Peyer's patch (tissue), 4 donors: Measurements from ENCODE around the gene IRAK2.

Experiments
- POLR2A ChIP-seq, 2 donors: fragments of 450-650 bp; IDR thresholded peaks; one replicate each; pipeline ENCODE4 v1.5.1; 2017; ENCODE audit warnings: antibody characterized with exemption in 2 of 2, mild to moderate bottlenecking in 2 of 2, moderate library complexity in 2 of 2
- TF ChIP-seq, protein P1 (sequence below), 6 experiments: fragments of 450-650 bp in 4 of 6; fragments of 200-600 bp in 2 of 6; sonication (generic) in 1 of 6; IDR thresholded peaks; one replicate each; pipeline ENCODE4 v1.5.1; 2017 to 2019; ENCODE audit warnings: antibody characterized with exemption in 6 of 6, mild to moderate bottlenecking in 3 of 6, moderate library complexity in 1 of 6

DNA sequence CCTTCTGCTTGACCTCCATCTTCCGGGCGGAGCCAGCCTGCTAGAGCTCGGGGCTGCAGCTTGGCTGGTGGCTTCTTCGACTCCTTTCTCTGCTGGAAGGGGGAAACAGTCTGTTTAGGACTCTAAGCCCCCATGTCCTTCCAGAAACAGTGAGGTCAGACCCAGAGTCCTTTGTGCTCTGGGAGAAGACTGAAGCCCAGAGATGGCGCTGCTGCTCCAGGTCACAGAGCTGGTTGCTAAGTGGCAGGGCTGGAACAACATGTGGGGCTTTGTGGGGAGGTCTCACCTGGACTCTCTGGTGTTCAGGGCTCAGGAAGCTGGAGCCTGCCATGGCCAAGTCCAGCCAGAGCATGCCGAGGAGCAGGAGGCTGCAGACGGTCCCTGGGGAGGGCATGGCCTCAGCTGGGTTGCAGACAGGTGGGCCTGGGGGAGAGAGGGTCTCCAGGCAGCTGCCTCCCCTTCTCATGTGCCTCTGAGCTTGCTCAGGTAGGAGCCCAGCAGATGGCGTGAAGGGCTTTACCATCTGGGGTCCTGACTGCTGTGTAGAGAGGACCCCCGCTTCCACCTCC is 125.2 kb downstream of the IRAK2 start:
- TF ChIP-seq, protein P1, sequence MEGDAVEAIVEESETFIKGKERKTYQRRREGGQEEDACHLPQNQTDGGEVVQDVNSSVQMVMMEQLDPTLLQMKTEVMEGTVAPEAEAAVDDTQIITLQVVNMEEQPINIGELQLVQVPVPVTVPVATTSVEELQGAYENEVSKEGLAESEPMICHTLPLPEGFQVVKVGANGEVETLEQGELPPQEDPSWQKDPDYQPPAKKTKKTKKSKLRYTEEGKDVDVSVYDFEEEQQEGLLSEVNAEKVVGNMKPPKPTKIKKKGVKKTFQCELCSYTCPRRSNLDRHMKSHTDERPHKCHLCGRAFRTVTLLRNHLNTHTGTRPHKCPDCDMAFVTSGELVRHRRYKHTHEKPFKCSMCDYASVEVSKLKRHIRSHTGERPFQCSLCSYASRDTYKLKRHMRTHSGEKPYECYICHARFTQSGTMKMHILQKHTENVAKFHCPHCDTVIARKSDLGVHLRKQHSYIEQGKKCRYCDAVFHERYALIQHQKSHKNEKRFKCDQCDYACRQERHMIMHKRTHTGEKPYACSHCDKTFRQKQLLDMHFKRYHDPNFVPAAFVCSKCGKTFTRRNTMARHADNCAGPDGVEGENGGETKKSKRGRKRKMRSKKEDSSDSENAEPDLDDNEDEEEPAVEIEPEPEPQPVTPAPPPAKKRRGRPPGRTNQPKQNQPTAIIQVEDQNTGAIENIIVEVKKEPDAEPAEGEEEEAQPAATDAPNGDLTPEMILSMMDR (IDR thresholded peaks at IDR 0.05): no peak
- TF ChIP-seq POLR2A (IDR thresholded peaks at IDR 0.05): no peak
